ENCODE data around the gene TFE3. TPM values are rescaled to one million over a fixed set of nuclear protein-coding genes. Genes with fewer than 3 reads are reported as not detected.

Gene TFE3
- polyA plus RNA-seq, 1 experiment, result 28.4 TPM

GRCh38 chrX:49002091-49002935 lies 40.8 kb downstream of the TFE3 start, which contains the start of gene GRIPAP1:
Gene GRIPAP1 (minus strand): TSS chrX:49002264. CDS start chrX:49002229, 35 bp downstream.
- CTCF ChIA-PET, result no interaction called here
- H3K27me3 ChIP-seq (ENCODE audit: control insufficient read depth, insufficient read depth, low read length), result no peaks in the 10 kb centered on the region

GRCh38 chrX:49001521-49002090 lies 41.6 kb downstream of the TFE3 start:
- no peaks in the 10 kb centered on the region for H3K27me3 ChIP-seq (ENCODE audit: control insufficient read depth, insufficient read depth, low read length)

More at GRCh38 chrX:49002091-49002935, 40.8 kb downstream of the TFE3 start, which contains the start of gene GRIPAP1:
- POLR2A ChIA-PET, result interaction anchor here (0.5 to 1.4 kb wide), 12 partner anchors 13 to 254 kb away, joined by 3 to 17 read pairs (median 4); partner anchors contain the start of genes PRAF2 and TFE3
- DNase-seq (ENCODE audit: low read depth, low spot score), result peak; percentile 89
- Histone ChIP-seq H3K4me3 (ENCODE audit: low read depth, low read length) (peak within 1 kb of the TSS; percentile 80), H3K27ac (ENCODE audit: low read depth, low read length) (peak within 1 kb of the TSS; percentile 88), H3K9me3 (ENCODE audit: control insufficient read depth, insufficient read depth, low read length) (no peaks in the 10 kb centered on the region)
- TF ChIP-seq CTCF (IDR thresholded peaks at IDR 0.05; ENCODE audit: low read depth, low read length), result no peak

GRCh38 chrX:49000636-49001035 lies 42.5 kb downstream of the TFE3 start:
- no peak for DNase-seq (ENCODE audit: low read depth, low spot score)
- no peak for TF ChIP-seq CTCF (IDR thresholded peaks at IDR 0.05; ENCODE audit: low read depth, low read length)
- Histone ChIP-seq H3K4me3 (ENCODE audit: low read depth, low read length) (no peak overlapping the region), H3K27ac (ENCODE audit: low read depth, low read length) (no peak overlapping the region), H3K9me3 (ENCODE audit: control insufficient read depth, insufficient read depth, low read length) (no peaks in the 10 kb centered on the region), H3K27me3 (ENCODE audit: control insufficient read depth, insufficient read depth, low read length) (no peaks in the 10 kb centered on the region)
- POLR2A ChIA-PET, result no interaction called here
- CTCF ChIA-PET, result no interaction called here

More at GRCh38 chrX:49001521-49002090, 41.6 kb downstream of the TFE3 start:
- POLR2A ChIA-PET, result interaction anchor here (0.7 to 1.4 kb wide), 5 partner anchors 14 to 41 kb away, joined by 3 to 6 read pairs (median 6); partner anchors contain the start of gene TFE3
- no peaks in the 10 kb centered on the region for H3K9me3 ChIP-seq (ENCODE audit: control insufficient read depth, insufficient read depth, low read length)
- CTCF ChIA-PET, result no interaction called here
- no peak for DNase-seq (ENCODE audit: low read depth, low spot score)
- peak overlapping the region; percentile 80 for H3K4me3 ChIP-seq (ENCODE audit: low read depth, low read length)
- TF ChIP-seq CTCF (IDR thresholded peaks at IDR 0.05; ENCODE audit: low read depth, low read length), result no peak
- H3K27ac ChIP-seq (ENCODE audit: low read depth, low read length), result peak overlapping the region; percentile 39

GRCh38 chrX:48999030-48999429 lies 44.1 kb downstream of the TFE3 start:
- ChIA-PET POLR2A (no interaction called here), CTCF (interaction anchor here (0.5 kb wide), 1 partner anchor 12 kb away, joined by 6 read pairs; no protein-coding TSS in a partner anchor)
- no peaks in the 10 kb centered on the region for H3K9me3 ChIP-seq (ENCODE audit: control insufficient read depth, insufficient read depth, low read length)
- H3K27ac ChIP-seq (ENCODE audit: low read depth, low read length), result no peak overlapping the region
- H3K27me3 ChIP-seq (ENCODE audit: control insufficient read depth, insufficient read depth, low read length), result no peaks in the 10 kb centered on the region
- DNase-seq (ENCODE audit: low read depth, low spot score), result no peak
- no peak overlapping the region for H3K4me3 ChIP-seq (ENCODE audit: low read depth, low read length)
- TF ChIP-seq CTCF (IDR thresholded peaks at IDR 0.05; ENCODE audit: low read depth, low read length), result no peak

GRCh38 chrX:48998391-48998790 lies 44.8 kb downstream of the TFE3 start:
- H3K27me3 ChIP-seq (ENCODE audit: control insufficient read depth, insufficient read depth, low read length), result no peaks in the 10 kb centered on the region
- no peak for DNase-seq (ENCODE audit: low read depth, low spot score)
- ChIA-PET CTCF (no interaction called here), POLR2A (no interaction called here)
- H3K27ac ChIP-seq (ENCODE audit: low read depth, low read length), result no peak overlapping the region
- TF ChIP-seq CTCF (IDR thresholded peaks at IDR 0.05; ENCODE audit: low read depth, low read length), result no peak
- no peak overlapping the region for H3K4me3 ChIP-seq (ENCODE audit: low read depth, low read length)
- no peaks in the 10 kb centered on the region for H3K9me3 ChIP-seq (ENCODE audit: control insufficient read depth, insufficient read depth, low read length)
